Stimulated activated CD4-positive, alpha-beta T cell treated with anti-CD3 and anti-CD28 coated beads, Interleukin-15, amount 100 ng/mL, for 1 hour (primary cell): ENCODE data around the gene KLRD1.
"Not testable (repeated sequence)": the region's sequence is repeated elsewhere in the genome, so short reads cannot be mapped to it uniquely, and the experiment has no call there.

ENCODE experiments used
- DNase-seq, 2 donors: peaks; one replicate each; pipeline ENCODE4 v3.0.0-alpha.2; 2020; ENCODE audit warnings: low read depth in 1 of 2, low spot score in 1 of 2

The KLRD1 gene

DNA sequence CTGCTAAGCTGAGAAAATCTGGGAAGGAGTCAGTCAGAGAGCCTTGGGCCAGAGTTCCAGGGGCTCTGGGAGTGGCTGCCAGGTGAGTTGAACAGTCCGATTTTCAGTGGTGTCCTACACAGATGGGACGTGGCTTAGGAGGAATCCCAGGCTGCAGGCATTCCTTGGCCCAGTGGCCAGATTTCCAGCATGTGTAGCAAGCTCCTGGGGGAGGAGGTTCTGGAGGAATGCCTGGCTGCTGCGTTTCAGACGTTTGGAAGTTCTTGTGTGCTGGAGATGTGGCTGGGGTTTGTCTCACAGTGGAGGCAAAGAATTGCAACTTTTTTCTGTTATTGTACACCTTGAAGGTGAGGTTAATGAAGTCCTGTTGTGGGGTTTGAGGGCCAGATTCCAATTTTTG, 28.5 kb downstream of the KLRD1 start:
- DNase-seq = not testable (repeated sequence)

- DNase-seq = not testable (repeated sequence)
These were observed 30.8 kb downstream of the KLRD1 start for GRCh38 chr12:10338470-10338869.

DNA sequence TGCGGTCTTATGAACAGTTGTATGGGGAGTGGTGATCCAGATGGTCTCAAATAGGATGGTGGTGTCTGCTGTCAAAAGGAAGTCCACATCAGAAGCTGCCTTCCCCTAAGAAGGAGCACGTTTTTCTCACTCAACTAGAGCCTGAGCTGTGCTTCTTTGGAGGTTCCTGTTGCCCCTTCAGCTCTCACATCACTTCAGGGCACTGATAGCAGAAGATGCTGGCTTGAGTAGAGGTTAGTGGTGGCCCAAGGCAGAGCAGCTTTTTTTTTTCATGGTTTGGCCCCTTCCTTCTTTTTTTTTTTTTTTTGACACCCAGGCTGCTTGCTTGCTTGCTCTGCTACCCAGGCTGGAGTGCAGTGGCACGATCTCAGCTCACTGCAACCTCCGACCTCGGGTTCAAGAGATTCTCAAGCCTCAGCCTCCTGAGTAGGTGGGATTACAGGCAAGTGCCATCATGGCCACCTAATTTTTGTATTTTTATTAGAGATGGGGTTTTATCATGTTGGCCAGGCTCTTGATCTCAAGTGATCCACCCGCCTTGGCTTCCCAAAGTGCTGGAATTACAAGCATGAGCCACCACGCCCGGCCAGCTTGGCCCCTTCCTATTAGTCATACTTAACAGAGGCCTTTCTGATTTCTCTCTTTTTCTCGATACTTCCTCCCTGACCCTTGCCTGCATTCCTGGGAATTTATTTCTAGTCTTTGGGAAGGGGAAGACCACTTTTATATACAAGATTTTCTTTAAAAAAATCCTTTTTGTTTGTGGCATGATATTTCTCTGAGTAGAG, 31.6 kb downstream of the KLRD1 start:
- DNase-seq = no peak

- DNase-seq = not testable (repeated sequence)
These were observed 33.3 kb downstream of the KLRD1 start for GRCh38 chr12:10340946-10341345.

GRCh38 chr12:10341892-10342509, 34.3 kb downstream of the KLRD1 start:
- no peak for DNase-seq

DNA sequence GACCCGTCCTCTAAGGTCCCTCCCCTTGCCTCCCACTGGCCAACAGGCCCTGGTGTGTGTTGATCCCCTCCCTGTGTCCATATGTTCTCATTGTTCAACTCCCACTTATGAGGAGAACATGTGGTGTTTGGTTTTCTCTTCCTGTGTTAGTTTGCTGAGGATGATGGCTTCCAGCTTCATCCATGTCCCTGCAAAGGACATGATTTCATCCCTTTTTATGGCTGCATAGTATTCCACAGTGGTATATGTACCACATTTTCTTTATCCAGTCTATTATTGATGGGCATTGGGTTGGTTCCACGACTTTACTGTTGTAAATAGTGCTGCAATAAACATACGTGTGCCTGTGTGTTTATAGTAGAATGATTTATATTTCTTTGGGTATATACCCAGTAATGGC, 43.8 kb downstream of the KLRD1 start:
- DNase-seq = not testable (repeated sequence)

- DNase-seq = no peak
These were observed 46.4 kb downstream of the KLRD1 start for GRCh38 chr12:10354071-10354470.

DNA sequence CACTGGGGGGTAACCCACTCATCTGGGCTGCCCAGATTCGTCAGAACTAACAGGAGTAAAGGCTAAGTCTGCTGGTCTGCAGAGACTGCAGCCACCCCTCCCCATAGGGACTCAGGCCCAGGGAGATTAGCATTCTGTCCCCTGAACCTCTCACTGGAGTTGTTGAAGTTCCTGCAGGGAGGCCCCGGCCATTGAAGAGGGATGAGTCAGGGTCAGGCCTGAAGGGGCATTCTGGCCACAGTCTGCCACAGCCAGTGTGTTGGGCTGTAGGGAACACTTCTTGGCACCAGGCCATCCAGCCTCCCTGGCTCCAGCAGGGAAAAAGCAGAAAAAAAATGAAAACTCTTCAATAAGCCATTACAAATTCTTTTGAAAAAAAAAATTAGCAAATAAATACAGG, 46.8 kb downstream of the KLRD1 start:
- DNase-seq = no peak

GRCh38 chr12:10358131-10358530, 50.5 kb downstream of the KLRD1 start:
- DNase-seq = no peak

DNA sequence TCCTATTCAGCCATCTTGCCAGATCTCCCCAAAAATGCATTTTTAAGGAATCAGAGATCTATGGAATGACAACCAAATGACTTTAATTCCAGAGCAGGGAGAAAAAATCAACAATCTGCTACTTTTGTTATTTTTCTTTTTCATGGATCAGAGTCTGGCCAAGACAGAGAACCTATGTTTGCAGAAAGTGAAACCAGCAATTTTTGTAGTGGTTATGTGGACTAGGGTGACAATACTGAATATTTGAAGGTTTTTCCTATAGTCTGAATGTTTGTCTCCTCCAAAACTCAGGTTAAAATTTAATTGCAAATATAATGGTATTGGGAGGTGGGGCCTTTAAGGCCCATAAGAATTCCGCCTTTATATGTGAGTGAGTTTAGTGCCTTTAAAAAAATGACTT, 51.3 kb downstream of the KLRD1 start:
- DNase-seq = no peak

- DNase-seq = no peak
These were observed 53.4 kb downstream of the KLRD1 start for GRCh38 chr12:10361084-10361483.

- DNase-seq = no peak
These were observed 54.0 kb downstream of the KLRD1 start for GRCh38 chr12:10361622-10362021.

DNA sequence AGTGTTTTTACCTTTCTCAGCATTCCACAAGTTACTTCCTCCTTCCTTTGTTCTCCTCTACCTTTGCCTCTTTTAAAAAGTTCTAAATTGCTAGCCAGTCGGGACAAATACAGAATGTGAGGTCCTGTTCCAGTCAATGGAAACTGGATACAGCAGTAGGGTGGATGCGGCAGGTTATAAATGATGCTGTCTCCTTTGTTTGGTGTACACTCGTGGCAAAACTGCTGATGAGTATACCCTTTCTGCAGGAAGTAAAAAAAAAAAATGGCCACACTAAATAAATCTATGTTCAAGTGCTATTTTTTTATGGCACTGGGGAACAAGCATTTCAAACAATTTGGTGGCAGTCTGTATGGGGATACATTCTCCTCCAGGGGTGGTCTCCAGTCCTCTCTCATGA, 54.7 kb downstream of the KLRD1 start:
- no peak for DNase-seq

DNA sequence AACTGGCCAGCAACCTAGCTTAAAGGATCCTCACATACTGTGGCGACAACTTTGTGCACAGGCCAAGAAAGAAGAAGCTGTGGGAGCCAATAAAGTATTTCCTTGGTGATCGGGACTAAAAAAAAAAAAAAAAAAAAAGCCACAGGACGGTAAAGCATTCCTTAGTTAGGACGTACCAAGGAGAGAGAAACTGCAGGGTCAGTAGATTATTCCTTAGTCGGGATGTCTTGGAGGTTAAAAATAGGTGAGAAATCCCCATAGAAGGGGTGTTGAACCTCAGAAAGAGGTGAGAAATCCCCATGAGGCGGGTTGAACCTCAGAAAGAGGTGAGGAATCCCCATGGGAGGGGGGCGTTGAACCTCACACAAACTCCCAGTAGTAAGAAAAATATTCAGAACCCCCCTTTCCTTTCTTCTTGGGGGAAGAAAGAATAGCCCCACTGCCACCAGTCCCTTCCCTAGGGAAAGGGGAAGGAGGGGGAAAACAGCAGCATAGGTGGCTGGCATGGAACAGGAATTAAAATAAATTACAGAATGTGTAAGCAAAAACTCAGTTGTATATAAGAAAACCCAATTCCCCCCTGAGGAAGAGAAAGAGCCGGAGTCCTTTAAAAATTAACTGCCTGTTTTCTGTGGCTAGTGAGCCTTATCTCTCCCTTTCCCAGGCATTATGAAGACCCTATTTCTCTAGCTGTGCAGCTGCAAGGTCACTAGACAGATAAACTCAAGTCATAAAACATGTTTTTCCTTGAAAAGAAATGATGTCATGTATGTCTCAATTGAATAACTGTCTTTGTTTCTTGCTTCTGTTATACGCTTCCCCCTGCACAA, 55.4 kb downstream of the KLRD1 start:
- DNase-seq = no peak

- DNase-seq = no peak
These were observed 55.9 kb downstream of the KLRD1 start for GRCh38 chr12:10363658-10363913.

- DNase-seq = no peak
These were observed 56.5 kb downstream of the KLRD1 start for GRCh38 chr12:10363914-10364814.

DNA sequence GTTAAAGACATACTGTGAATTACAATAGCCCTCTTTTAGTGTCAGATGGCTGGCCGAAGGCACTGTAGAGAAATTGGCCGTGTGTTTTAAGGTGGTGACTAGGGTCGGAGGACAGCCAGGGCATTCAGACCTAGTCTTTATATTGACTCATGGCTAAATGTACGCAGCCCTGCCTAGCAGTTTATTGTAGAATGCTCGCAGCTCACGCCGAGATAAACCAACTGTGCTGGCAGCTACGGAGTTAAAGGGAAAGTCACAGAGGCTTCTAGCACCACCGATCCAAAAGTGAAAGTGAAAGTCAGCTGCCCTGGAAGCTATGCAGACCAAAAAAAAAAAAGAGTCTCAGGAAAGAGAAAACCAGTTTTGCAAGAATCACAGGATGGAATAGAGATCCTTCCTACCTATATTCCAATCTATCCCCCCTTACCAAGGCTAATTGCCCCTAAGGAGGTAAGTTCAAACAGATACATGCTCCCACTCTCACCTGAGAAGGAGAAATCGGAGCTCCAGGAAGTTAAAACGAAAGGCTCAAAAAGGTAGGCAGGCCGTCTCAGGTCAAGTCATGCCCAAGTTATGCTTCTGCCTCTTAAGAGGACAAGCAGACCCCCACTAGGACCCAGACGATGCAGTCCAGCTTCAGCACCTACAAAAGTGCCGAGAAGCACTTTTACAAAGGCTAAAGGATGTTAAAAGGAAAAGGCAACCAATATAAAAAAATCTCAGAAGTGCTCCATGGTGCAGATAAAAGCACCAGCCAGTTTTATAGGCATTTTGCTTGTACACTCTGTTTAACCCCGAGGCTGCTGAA, 57.3 kb downstream of the KLRD1 start:
- peak in 1 of 2 donors; percentile 6 for DNase-seq

GRCh38 chr12:10365696-10366405, 58.2 kb downstream of the KLRD1 start:
- DNase-seq = no peak

- DNase-seq = no peak
These were observed 59.2 kb downstream of the KLRD1 start for GRCh38 chr12:10366875-10367274.

- DNase-seq = not testable (repeated sequence)
These were observed 60.0 kb downstream of the KLRD1 start for GRCh38 chr12:10367714-10368113.
